Measurements from ENCODE around the gene CD8B.

- TF ChIP-seq CTCF (IDR thresholded peaks at IDR 0.05; ENCODE audit: insufficient read depth, low read length) (no peak), REST (IDR thresholded peaks at IDR 0.05; ENCODE audit: insufficient replicate concordance, low read depth) (no peak)
These were observed 40.4 kb downstream of the CD8B start for GRCh38 chr2:86821306-86821705.
